ENCODE results near the gene IER5.

DNA sequence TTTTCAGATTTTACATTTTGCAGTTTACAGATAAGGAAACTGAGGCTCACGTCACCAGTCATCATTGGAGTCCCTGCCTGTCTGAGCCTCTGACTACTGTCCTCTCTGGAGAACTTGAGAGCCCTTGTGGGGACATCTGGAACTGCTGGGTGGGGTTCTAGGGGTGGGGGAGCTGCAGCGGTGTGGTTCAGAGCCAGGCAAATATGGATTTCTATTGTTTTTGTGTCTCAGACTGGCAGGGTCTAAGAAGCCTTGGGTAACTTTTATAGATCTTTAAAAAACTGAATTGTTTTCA, 46.9 kb downstream of the IER5 start:
- no peak for TF ChIP-seq EZH2 (IDR thresholded peaks at IDR 0.05; ENCODE audit: borderline replicate concordance, insufficient read depth, low read length, poor library complexity, severe bottlenecking)
- TF ChIP-seq, protein P1, sequence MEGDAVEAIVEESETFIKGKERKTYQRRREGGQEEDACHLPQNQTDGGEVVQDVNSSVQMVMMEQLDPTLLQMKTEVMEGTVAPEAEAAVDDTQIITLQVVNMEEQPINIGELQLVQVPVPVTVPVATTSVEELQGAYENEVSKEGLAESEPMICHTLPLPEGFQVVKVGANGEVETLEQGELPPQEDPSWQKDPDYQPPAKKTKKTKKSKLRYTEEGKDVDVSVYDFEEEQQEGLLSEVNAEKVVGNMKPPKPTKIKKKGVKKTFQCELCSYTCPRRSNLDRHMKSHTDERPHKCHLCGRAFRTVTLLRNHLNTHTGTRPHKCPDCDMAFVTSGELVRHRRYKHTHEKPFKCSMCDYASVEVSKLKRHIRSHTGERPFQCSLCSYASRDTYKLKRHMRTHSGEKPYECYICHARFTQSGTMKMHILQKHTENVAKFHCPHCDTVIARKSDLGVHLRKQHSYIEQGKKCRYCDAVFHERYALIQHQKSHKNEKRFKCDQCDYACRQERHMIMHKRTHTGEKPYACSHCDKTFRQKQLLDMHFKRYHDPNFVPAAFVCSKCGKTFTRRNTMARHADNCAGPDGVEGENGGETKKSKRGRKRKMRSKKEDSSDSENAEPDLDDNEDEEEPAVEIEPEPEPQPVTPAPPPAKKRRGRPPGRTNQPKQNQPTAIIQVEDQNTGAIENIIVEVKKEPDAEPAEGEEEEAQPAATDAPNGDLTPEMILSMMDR (IDR thresholded peaks at IDR 0.05; ENCODE audit: poor library complexity, severe bottlenecking), result no peak
- TF ChIP-seq POLR2AphosphoS5 (IDR thresholded peaks at IDR 0.05), result no peak
- no peak for TF ChIP-seq EP300 (conservative IDR thresholded peaks at IDR 0.05; ENCODE audit: poor library complexity, severe bottlenecking)
- TF ChIP-seq, protein P2, sequence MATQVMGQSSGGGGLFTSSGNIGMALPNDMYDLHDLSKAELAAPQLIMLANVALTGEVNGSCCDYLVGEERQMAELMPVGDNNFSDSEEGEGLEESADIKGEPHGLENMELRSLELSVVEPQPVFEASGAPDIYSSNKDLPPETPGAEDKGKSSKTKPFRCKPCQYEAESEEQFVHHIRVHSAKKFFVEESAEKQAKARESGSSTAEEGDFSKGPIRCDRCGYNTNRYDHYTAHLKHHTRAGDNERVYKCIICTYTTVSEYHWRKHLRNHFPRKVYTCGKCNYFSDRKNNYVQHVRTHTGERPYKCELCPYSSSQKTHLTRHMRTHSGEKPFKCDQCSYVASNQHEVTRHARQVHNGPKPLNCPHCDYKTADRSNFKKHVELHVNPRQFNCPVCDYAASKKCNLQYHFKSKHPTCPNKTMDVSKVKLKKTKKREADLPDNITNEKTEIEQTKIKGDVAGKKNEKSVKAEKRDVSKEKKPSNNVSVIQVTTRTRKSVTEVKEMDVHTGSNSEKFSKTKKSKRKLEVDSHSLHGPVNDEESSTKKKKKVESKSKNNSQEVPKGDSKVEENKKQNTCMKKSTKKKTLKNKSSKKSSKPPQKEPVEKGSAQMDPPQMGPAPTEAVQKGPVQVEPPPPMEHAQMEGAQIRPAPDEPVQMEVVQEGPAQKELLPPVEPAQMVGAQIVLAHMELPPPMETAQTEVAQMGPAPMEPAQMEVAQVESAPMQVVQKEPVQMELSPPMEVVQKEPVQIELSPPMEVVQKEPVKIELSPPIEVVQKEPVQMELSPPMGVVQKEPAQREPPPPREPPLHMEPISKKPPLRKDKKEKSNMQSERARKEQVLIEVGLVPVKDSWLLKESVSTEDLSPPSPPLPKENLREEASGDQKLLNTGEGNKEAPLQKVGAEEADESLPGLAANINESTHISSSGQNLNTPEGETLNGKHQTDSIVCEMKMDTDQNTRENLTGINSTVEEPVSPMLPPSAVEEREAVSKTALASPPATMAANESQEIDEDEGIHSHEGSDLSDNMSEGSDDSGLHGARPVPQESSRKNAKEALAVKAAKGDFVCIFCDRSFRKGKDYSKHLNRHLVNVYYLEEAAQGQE (IDR thresholded peaks at IDR 0.05; ENCODE audit: borderline replicate concordance), result no peak
- TF ChIP-seq MXI1 (conservative IDR thresholded peaks at IDR 0.05; ENCODE audit: poor library complexity, severe bottlenecking), result no peak
- no peak for TF ChIP-seq RAD21 (conservative IDR thresholded peaks at IDR 0.05)
